Body of pancreas (tissue), 4 donors: ENCODE data around the gene OSBP2. TPM values are rescaled to one million over a fixed set of nuclear protein-coding genes. Genes with fewer than 3 reads are reported as not detected.

ENCODE experiments used
- ATAC-seq: fragments of 150-250 bp; one replicate; pipeline ENCODE4 v1.9.1; 2016
- DNase-seq, 4 donors: peaks; one replicate each; pipeline ENCODE4 v3.0.0-alpha.2; 2019
- H3K27ac ChIP-seq, 4 donors: fragments of 200-600 bp; sonication (generic); 1 replicate in 3 of 4; 2 replicates in 1 of 4; pipeline versions ENCODE4 v1.5.1 to v1.6.1; 2016 to 2019; ENCODE audit warnings: mild to moderate bottlenecking in 1 of 4, mixed read lengths in 1 of 4, moderate library complexity in 1 of 4
- H3K27me3 ChIP-seq, 2 donors: fragments of 200-600 bp; sonication (generic); one replicate each; pipeline ENCODE4 v1.6.0; 2016; ENCODE audit warnings: mild to moderate bottlenecking in 1 of 2
- H3K36me3 ChIP-seq, 2 donors: fragments of 200-600 bp; sonication (generic); replicated peaks in 1 of 2; 2 replicates each; pipeline ENCODE4 v1.5.1; 2016; ENCODE audit warnings: low read depth in 2 of 2; ENCODE audit not compliant: insufficient read depth in 1 of 2
- H3K4me1 ChIP-seq: fragments of 200-600 bp; sonication (generic); one replicate; pipeline ENCODE4 v1.6.0; 2016
- H3K4me3 ChIP-seq, 2 donors: fragments of 200-600 bp; sonication (generic); 1 replicate in 1 of 2; 2 replicates in 1 of 2; pipeline ENCODE4 v1.5.1; 2016 to 2019
- H3K9me3 ChIP-seq, 3 donors: fragments of 200-600 bp; sonication (generic); 1 replicate in 2 of 3; 2 replicates in 1 of 3; pipeline ENCODE4 v1.5.1; 2016
- CTCF ChIP-seq, 7 experiments: fragments of 450-650 bp in 4 of 7; fragments of 200-600 bp in 3 of 7; sonication (generic) in 3 of 7; IDR thresholded peaks; one replicate each; pipeline ENCODE4 v1.5.1; 2016 to 2019; ENCODE audit warnings: antibody characterized with exemption in 7 of 7
- POLR2A ChIP-seq, 3 donors: fragments of 450-650 bp; IDR thresholded peaks; one replicate each; pipeline ENCODE4 v1.6.1; 2016; ENCODE audit warnings: antibody characterized with exemption in 3 of 3, mild to moderate bottlenecking in 2 of 3
- WGBS, 2 donors: methylation state at CpG; one replicate each; pipeline ENCODE4 v1.1.5; 2017; 5-methylcytosine and 5-hydroxymethylcytosine counted together
- intact Hi-C: fragments of 100-400 bp; cut with DNase I; formaldehyde crosslinking; loops from one replicate; pipeline ENCODE4 v1.15.1; 2023
- total RNA-seq, 2 donors: library from RNA; depleted of rRNA; stranded (reverse); fragments of >200 nt; gene quantifications; one replicate each; pipeline ENCODE4 v1.1.0, GENCODE V29; 2016

The OSBP2 gene
- total RNA-seq, 2 donors from 2014 or later, result 2.3 to 3.0 TPM

- H3K9me3 ChIP-seq, result no peaks in the 10 kb centered on the region
- H3K36me3 ChIP-seq, result no peaks in the 10 kb centered on the region
- DNase-seq (no peak), ATAC-seq (no peak)
- H3K4me1 ChIP-seq, result peaks cover 12% of the 10 kb centered on the region
- H3K27ac ChIP-seq, result no peak overlapping the region
- intact Hi-C loops, result no loop called here
- TF ChIP-seq CTCF (IDR thresholded peaks at IDR 0.05) (no peak), POLR2A (IDR thresholded peaks at IDR 0.05) (no peak)
- H3K27me3 ChIP-seq, result no peaks in the 10 kb centered on the region
- 61 to 75% methylated on average over 5 to 11 of the region's 11 CpGs for WGBS, 2 donors
- H3K4me3 ChIP-seq, result no peak overlapping the region
Observed at GRCh38 chr22:30825711-30826505, 131.2 kb downstream of the OSBP2 start.

DNA sequence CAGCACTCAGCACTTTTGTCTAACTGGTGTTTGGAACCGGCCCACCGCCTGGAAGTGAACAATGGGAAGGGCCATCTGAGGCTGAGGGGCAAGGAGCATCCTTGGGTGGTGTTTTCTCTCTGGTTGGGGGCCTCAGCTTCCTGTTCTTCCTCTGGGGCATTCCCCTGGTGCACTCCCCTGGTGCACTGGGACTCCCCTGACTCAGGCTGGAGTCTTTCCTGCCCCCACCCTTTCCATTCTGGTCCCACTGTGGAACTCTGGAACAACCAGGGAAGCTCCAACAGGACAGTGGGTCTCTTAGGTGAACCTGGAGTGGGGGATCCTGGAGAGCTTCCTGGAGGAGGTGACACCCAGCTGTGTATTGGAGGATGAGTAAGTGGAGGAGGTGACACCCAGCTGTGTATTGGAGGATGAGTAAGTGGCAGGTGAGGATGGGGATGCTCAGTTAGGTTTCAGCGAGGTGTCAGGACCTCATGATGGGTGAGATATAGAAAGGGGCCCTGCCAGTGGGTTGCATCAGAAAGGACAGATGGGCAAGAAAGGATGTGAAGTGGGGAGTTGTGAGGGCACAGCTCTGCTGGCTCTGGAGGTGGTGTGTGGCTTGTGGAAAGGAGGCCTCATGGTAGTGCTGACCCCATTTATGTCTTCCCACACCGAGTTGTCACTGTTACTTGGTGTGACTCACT, 132.1 kb downstream of the OSBP2 start:
- 77 to 97% methylated on average over 2 to 4 of the region's 4 CpGs for WGBS, 2 donors
- no peaks in the 10 kb centered on the region for H3K9me3 ChIP-seq
- ATAC-seq (no peak), DNase-seq (no peak)
- no peaks in the 10 kb centered on the region for H3K27me3 ChIP-seq
- intact Hi-C loops, result no loop called here
- TF ChIP-seq POLR2A (IDR thresholded peaks at IDR 0.05) (no peak), CTCF (IDR thresholded peaks at IDR 0.05) (no peak)
- H3K4me3 ChIP-seq, result no peak overlapping the region
- H3K36me3 ChIP-seq, result no peaks in the 10 kb centered on the region
- H3K27ac ChIP-seq, result no peak overlapping the region
- H3K4me1 ChIP-seq, result peaks cover 11% of the 10 kb centered on the region

- H3K9me3 ChIP-seq, result no peaks in the 10 kb centered on the region
- 76 to 87% methylated on average over 6 of the region's 6 CpGs for WGBS, 2 donors
- H3K27me3 ChIP-seq, result no peaks in the 10 kb centered on the region
- intact Hi-C loops, result no loop called here
- no peak overlapping the region for H3K4me3 ChIP-seq
- ATAC-seq, result no peak
- no peak for DNase-seq
- no peak overlapping the region for H3K27ac ChIP-seq
- no peaks in the 10 kb centered on the region for H3K36me3 ChIP-seq
- no peak for TF ChIP-seq POLR2A (IDR thresholded peaks at IDR 0.05)
- no peak for TF ChIP-seq CTCF (IDR thresholded peaks at IDR 0.05)
- peaks cover 3% of the 10 kb centered on the region for H3K4me1 ChIP-seq
Observed at GRCh38 chr22:30827646-30828045, 133.0 kb downstream of the OSBP2 start.

DNA sequence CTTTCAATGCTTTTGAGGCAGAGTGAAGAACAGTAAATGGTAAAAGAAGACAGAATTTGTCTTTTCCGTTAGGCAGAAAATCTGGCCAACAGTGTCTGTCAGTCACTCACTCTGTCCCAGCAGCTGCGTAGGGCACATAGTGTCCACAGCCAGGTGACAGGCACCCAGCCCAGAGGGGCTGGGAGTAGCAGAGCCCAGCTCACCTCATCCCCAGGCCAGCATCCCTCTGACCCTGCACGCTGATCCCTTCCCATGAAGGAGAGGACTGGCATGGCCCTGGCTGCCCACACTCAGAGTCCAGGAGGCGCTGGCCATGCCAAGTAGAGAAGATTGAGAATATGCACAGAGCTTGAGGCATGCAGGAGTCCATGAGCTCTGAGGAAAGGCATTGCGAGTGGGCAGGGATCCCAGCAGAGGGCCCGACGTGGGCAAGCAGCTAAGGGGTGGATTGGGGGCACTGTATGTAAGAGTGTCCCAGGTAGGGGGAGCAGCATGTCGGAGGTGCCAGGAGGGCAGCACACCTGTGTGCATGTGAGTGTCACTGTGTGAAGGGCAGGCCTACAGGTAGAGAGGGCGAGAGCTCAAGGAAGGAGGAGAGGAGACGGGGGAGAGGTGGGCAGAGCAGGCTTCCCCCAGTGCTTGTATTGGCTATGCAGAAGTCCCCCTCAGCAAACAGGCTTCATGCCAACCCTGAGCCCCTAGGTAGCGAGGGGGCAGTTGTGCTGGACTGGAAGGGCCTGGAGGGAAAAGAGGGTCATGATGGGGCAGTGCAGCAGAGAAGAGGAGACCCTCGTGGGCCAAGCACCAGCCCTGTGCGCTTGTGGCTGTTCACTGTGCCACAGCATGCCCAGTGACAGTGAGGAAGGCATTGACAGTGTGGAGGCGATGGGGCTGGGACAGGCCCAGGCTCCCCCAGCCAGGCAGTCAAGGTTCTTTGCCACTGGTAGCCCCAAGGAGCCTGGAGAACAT, 133.8 kb downstream of the OSBP2 start:
- Histone ChIP-seq H3K27ac (no peak overlapping the region), H3K9me3 (no peaks in the 10 kb centered on the region), H3K4me3 (no peak overlapping the region), H3K27me3 (no peaks in the 10 kb centered on the region), H3K36me3 (no peaks in the 10 kb centered on the region), H3K4me1 (no peaks in the 10 kb centered on the region)
- DNase-seq, result no peak
- 84 to 91% methylated on average over 12 to 14 of the region's 14 CpGs for WGBS, 2 donors
- TF ChIP-seq POLR2A (IDR thresholded peaks at IDR 0.05), result no peak
- TF ChIP-seq CTCF (IDR thresholded peaks at IDR 0.05), result no peak
- intact Hi-C loops, result no loop called here
- no peak for ATAC-seq
